MG63 (cell line): ENCODE measurements around the gene MSL3B.
"Not testable (repeated sequence)": the region's sequence is repeated elsewhere in the genome, so short reads cannot be mapped to it uniquely, and the experiment has no call there.

Experiments used
- DNase-seq: peaks from one replicate; pipeline ENCODE4 v3.0.0-alpha.2; 2020
- H3K27me3 ChIP-seq: fragments of 250-450 bp; sonication (Bioruptor Pico); 2 replicates; pipeline ENCODE4 v1.5.1; 2020; ENCODE audit warnings: mild to moderate bottlenecking, moderate library complexity
- H3K36me3 ChIP-seq: fragments of 250-450 bp; sonication (Bioruptor Pico); 2 replicates; pipeline ENCODE4 v1.5.1; 2020; ENCODE audit warnings: mild to moderate bottlenecking, moderate library complexity
- H3K4me3 ChIP-seq: fragments of 250-450 bp; sonication (Bioruptor Pico); 2 replicates; pipeline ENCODE4 v1.5.1; 2020; ENCODE audit warnings: mild to moderate bottlenecking, moderate library complexity
- H3K9me3 ChIP-seq: fragments of 250-450 bp; sonication (Bioruptor Pico); 2 replicates; pipeline ENCODE4 v1.5.1; 2020; ENCODE audit warnings: mild to moderate bottlenecking, moderate library complexity

Gene MSL3B

GRCh38 chr2:233867993-233868532 is at the start of gene MSL3B:
TSS of gene MSL3B (minus strand) at chr2:233868386.
- DNase-seq: peak; percentile 62
- no peaks in the 10 kb centered on the region for H3K27me3 ChIP-seq
- peak within 1 kb of the TSS; percentile 71 for H3K4me3 ChIP-seq
- H3K9me3 ChIP-seq: peaks cover 8% of the 10 kb centered on the region
- H3K36me3 ChIP-seq: peaks cover 36% of the 10 kb centered on the region

DNA sequence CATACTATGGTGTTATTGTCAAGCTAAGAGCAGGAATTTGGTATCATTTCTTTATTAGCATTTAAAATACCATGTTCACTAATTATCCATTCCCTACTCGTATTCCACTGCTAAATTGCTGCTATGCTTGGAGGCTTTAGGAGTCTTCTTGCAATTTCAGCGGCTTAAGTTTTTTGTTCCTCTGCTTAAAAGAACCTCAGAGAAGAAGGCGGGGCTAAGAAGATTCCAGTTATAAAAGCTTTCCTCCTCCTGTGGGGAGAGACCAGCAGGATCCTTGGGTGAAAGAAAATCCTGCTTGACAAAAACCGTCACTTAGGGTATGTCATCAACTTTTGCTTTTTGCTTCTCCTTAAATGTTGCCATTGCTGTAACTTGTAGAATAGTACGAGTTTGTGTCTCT is 48.9 kb upstream of the MSL3B start, which contains the start of gene TRPM8:
TRPM8 (plus strand) TSS at position 258 of the 400 bp plus-strand sequence. CDS start 9,165 bp downstream, outside the sequence.
- peaks cover 24% of the 10 kb centered on the region for H3K27me3 ChIP-seq
- H3K36me3 ChIP-seq: no peaks in the 10 kb centered on the region
- H3K4me3 ChIP-seq: no peak within 1 kb of the TSS
- DNase-seq: no peak
- no peaks in the 10 kb centered on the region for H3K9me3 ChIP-seq

- Histone ChIP-seq H3K9me3 (no peaks in the 10 kb centered on the region), H3K4me3 (no peak overlapping the region), H3K36me3 (no peaks in the 10 kb centered on the region), H3K27me3 (peaks cover 25% of the 10 kb centered on the region)
- DNase-seq: no peak
Observed at GRCh38 chr2:233915128-233915527, 46.9 kb upstream of the MSL3B start.

- H3K4me3 ChIP-seq: no peak overlapping the region
- H3K9me3 ChIP-seq: no peaks in the 10 kb centered on the region
- H3K36me3 ChIP-seq: no peaks in the 10 kb centered on the region
- peaks cover 23% of the 10 kb centered on the region for H3K27me3 ChIP-seq
- DNase-seq: peak; percentile 39
Observed at GRCh38 chr2:233912691-233913423, 44.7 kb upstream of the MSL3B start.

GRCh38 chr2:233907627-233908026 is 39.4 kb upstream of the MSL3B start:
- DNase-seq: no peak
- no peaks in the 10 kb centered on the region for H3K36me3 ChIP-seq

DNA sequence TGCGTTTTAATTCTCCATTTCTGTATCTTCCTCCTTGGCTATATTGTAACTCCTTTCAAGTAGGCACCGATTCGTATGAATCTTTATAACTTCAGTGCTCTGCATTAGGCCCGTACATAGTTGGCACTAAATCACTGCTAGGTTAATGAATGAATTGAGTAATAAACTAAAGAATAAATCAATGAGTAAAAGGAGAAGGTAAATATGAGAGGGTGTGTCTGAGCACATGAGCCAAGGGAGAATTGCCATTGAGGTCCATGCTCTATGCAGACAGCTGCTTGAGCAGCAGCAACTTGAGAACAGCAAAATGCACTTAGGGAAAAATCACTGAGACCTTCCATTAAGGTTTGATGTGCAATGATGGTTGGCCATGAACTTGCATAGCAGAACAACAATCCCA is 37.8 kb upstream of the MSL3B start:
- Histone ChIP-seq H3K36me3 (no peaks in the 10 kb centered on the region), H3K4me3 (no peak overlapping the region)

More at GRCh38 chr2:233907627-233908026, 39.4 kb upstream of the MSL3B start:
- Histone ChIP-seq H3K9me3 (no peaks in the 10 kb centered on the region), H3K4me3 (no peak overlapping the region), H3K27me3 (peaks cover 2% of the 10 kb centered on the region; the same call in 1 of the 2 replicates)

GRCh38 chr2:233901884-233902283 is 33.7 kb upstream of the MSL3B start:
- Histone ChIP-seq H3K36me3 (no peaks in the 10 kb centered on the region), H3K9me3 (no peaks in the 10 kb centered on the region), H3K27me3 (peaks cover 20% of the 10 kb centered on the region), H3K4me3 (no peak overlapping the region)
- DNase-seq: no peak

More for the DNA sequence above, 37.8 kb upstream of the MSL3B start:
- no peak for DNase-seq
- no peaks in the 10 kb centered on the region for H3K9me3 ChIP-seq
- peaks cover 8% of the 10 kb centered on the region for H3K27me3 ChIP-seq

DNA sequence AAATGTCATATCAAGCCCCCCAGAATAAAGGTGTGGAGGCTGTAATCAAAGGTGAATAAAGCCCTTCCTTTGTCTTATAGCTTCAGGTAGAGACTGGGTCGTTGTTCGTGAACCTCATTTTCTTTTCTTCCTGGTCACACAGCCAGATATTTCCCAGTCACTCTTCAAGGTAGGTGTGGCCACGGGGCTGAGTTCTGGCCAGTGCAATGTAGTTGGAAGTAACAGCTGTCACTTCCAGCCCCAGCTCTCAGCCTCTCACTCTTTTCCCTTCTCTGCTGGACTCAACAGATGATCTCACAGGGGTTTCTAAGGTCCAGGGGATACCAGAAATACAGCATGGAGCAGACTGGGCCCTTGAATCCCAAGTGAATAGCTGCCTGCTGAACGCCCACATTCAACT is 33.2 kb upstream of the MSL3B start:
- no peak overlapping the region for H3K4me3 ChIP-seq
- no peaks in the 10 kb centered on the region for H3K9me3 ChIP-seq
- no peak for DNase-seq
- peaks cover 20% of the 10 kb centered on the region for H3K27me3 ChIP-seq
- no peaks in the 10 kb centered on the region for H3K36me3 ChIP-seq

GRCh38 chr2:233896253-233896652 is 28.1 kb upstream of the MSL3B start:
- peaks cover 18% of the 10 kb centered on the region for H3K27me3 ChIP-seq
- H3K36me3 ChIP-seq, H3K9me3 ChIP-seq, DNase-seq, H3K4me3 ChIP-seq: not testable (repeated sequence)

DNA sequence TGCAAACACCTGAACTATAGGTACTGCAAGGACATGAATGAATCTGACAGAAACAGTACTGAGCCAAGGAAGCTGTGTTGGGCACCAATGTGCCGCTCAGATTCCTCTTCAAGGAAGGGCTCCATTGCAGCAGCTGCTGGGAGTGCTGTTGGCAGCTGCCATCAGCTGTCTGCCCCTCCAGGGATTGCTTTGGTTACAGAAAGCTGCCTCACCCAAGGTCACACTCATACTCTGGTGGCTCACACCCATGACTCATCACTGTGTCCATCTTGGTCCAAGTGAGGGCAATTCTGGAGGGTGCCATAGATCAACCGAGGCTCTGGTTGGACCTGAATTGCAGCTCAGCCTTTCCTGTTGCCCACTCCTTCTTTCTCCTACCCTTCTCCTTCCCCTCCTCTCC is 24.6 kb upstream of the MSL3B start:
- H3K27me3 ChIP-seq: no peaks in the 10 kb centered on the region; the same call in 1 of the 2 replicates
- DNase-seq: peak; percentile 35
- no peak overlapping the region for H3K4me3 ChIP-seq
- H3K9me3 ChIP-seq: no peaks in the 10 kb centered on the region
- H3K36me3 ChIP-seq: no peaks in the 10 kb centered on the region

DNA sequence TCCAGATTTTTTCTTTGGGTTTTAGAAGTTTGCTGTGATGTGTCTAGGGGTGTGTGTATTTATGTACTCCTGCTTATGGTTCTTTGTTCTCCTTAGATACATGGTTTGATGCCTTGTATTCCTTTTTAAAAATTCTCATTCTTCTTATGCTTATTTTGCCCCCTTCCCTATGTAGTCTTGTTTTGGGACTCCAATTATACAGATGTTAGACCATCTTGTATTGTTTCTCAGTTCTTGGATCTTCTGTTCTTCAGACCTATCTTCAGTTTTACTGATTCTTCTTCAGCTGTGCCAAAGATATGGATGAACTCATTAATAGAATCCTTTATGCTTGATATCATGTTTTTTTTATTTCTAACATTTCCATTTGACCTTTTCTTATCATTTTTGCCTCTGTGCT is 14.2 kb upstream of the MSL3B start:
- Histone ChIP-seq H3K4me3 (no peak overlapping the region), H3K27me3 (peaks cover 8% of the 10 kb centered on the region), H3K36me3 (no peaks in the 10 kb centered on the region), H3K9me3 (peaks cover 3% of the 10 kb centered on the region)
- no peak for DNase-seq

DNA sequence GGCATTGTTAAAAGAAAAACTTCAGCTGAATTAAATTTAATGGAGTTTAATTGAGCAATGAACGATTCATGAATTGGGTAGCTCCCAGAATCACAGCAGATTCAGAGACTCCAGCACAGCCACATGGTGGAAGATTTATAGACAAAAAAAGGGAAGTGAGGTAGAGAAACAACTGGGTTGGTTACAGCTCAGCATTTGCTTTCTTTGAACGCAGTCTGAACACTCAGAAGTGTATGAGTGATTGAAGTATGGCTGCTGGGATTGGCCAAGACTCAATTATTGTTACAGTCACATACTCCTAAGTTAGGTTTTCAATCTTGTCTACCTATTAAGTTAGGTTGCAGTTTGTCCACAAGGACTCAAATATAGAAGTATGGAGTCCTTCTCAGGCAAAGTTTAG is 3.9 kb upstream of the MSL3B start:
- DNase-seq, H3K27me3 ChIP-seq, H3K36me3 ChIP-seq, H3K4me3 ChIP-seq: not testable (repeated sequence)
- peaks cover 11% of the 10 kb centered on the region for H3K9me3 ChIP-seq

DNA sequence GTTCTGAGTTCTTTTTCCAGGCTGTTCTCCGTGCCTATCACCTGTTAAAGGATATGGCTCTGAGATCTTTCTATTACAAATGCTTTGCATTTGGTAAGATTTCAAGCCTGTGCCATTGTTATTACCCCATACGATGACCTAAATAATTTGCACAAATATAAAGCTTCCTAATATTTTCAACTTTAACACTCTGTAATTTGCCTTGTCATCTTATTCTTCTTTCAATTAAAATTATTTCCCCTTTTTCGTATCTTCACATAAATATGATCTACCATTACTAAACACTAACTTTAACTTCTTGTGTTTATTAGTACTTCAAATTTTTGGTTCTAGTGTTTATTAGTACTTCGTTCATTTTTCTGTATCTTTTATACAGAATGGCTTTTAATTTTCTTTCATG is 3.2 kb upstream of the MSL3B start:
- no peak for DNase-seq
- H3K4me3 ChIP-seq: no peak overlapping the region
- H3K27me3 ChIP-seq: peaks cover 2% of the 10 kb centered on the region; the same call in 1 of the 2 replicates
- peaks cover 10% of the 10 kb centered on the region for H3K36me3 ChIP-seq
- H3K9me3 ChIP-seq: peaks cover 10% of the 10 kb centered on the region

DNA sequence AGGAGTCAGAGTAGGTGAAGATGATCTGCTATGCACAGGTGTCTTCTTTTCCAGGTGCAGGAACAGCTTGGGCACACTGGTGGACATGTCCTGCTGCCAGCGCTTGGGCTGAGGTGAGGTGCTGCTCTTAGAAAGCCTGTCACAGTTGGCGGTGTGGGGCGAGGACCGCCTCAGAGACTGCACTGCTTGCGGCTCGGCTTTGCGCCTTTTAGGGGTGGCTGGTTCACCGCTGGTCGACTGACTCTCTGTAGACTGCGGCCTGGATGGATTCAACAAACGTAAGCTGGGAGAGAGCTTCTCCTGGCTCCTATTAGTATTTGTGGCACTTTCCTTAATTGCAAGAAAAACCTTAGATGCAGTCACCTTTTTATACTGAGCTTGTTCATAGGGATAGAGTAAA is 1.7 kb downstream of the MSL3B start:
- DNase-seq: no peak

DNA sequence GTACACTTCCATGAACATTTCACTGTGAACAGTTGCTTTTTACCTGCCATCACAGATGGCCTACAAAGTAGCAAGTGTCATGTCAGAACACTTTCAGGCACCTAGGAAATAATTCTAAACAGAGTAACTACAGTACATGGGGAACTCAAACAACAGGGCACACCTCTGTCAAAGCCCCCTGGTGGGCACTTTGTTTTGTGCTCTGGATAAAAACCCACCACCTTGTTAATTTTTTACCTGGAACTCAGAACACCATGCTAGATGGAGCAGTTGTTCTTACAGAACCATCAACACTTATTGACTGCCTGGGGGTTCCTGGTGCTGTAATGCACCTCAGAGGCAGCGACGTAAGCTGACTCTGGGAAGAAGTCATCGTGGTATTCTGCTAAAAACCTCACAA is 2.3 kb downstream of the MSL3B start:
- no peaks in the 10 kb centered on the region for H3K27me3 ChIP-seq
- H3K9me3 ChIP-seq: peaks cover 8% of the 10 kb centered on the region
- no peak overlapping the region for H3K4me3 ChIP-seq
- peaks cover 36% of the 10 kb centered on the region for H3K36me3 ChIP-seq
- DNase-seq: no peak

More for the DNA sequence above, 1.7 kb downstream of the MSL3B start:
- Histone ChIP-seq H3K27me3 (no peaks in the 10 kb centered on the region), H3K4me3 (no peak overlapping the region), H3K9me3 (peaks cover 8% of the 10 kb centered on the region), H3K36me3 (peaks cover 36% of the 10 kb centered on the region)

GRCh38 chr2:233862261-233862768 is 5.9 kb downstream of the MSL3B start:
- peaks cover 35% of the 10 kb centered on the region for H3K36me3 ChIP-seq
- H3K27me3 ChIP-seq: no peaks in the 10 kb centered on the region
- DNase-seq: no peak
- no peak overlapping the region for H3K4me3 ChIP-seq
- H3K9me3 ChIP-seq: no peaks in the 10 kb centered on the region

DNA sequence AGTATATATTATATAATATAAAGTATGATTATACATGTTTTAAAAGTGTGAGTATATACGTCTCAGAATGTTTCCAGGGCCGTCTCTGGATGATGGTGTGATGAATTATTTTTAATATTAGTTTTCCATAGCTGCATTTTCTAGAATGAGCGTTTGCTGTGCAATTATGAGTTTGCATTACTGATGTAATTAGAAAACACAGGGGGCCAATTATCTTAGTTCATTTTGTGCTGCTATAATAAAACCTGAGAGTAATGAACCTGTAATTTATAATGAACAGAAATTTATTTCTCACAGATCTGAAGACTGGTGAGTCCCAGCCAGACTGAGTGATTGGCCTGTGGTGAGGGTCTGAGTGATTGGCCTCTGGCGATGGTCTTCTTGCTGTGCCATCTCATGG is 9.9 kb downstream of the MSL3B start:
- H3K9me3 ChIP-seq: no peaks in the 10 kb centered on the region
- no peak for DNase-seq
- H3K36me3 ChIP-seq: peaks cover 8% of the 10 kb centered on the region
- no peaks in the 10 kb centered on the region for H3K27me3 ChIP-seq
- no peak overlapping the region for H3K4me3 ChIP-seq
